ENCODE measurements around the gene MACROH2A1. TPM values are rescaled to one million over a fixed set of nuclear protein-coding genes. Genes with fewer than 3 reads are reported as not detected.

The MACROH2A1 gene
- total RNA-seq, 1 experiment from 2014 or later: 236 TPM

- no peak for TF ChIP-seq CTCF (IDR thresholded peaks at IDR 0.05; ENCODE audit: insufficient read depth in 1 of 2, low read depth in 1 of 2, low read length in 1 of 2, severe bottlenecking in 1 of 2, unreplicated experiment in 1 of 2)
- Mint-ChIP-seq H3K4me1 (ENCODE audit: low read depth, unreplicated experiment) (peaks cover 24% of the 10 kb centered on the region), H3K27ac (ENCODE audit: unreplicated experiment) (no peak overlapping the region), H3K27me3 (ENCODE audit: insufficient read depth, unreplicated experiment) (no peaks in the 10 kb centered on the region), H3K4me3 (ENCODE audit: unreplicated experiment) (no peak overlapping the region), H3K36me3 (ENCODE audit: insufficient read depth, unreplicated experiment) (peaks cover 15% of the 10 kb centered on the region), H3K9me3 (ENCODE audit: unreplicated experiment) (no peaks in the 10 kb centered on the region)
- POLR2A ChIA-PET: interaction anchor here (0.5 kb wide), 1 partner anchor 45 kb away, joined by 3 read pairs; no protein-coding TSS in a partner anchor
- DNase-seq: peak in 1 of 2 experiments; percentile 15
- CTCF ChIA-PET: no interaction called here
- no TSS peak for BruUV-seq (replicated peaks)
- H3K4me3 ChIP-seq (ENCODE audit: low read depth, low read length): no peak overlapping the region
- H3K27me3 ChIP-seq (replicated peaks; ENCODE audit: control insufficient read depth, insufficient read depth, low read length): no peaks in the 10 kb centered on the region
- H3K9me3 ChIP-seq: no peaks in the 10 kb centered on the region
- intact Hi-C loops (cut with micrococcal nuclease; ENCODE audit: unreplicated experiment): no loop called here
- H3K36me3 ChIP-seq (ENCODE audit: control insufficient read depth, insufficient read depth, low read length): no peaks in the 10 kb centered on the region
- peaks cover 27% of the 10 kb centered on the region for H3K4me1 ChIP-seq
Observed at GRCh38 chr5:135323227-135323626, 75.8 kb downstream of the MACROH2A1 start.

DNA sequence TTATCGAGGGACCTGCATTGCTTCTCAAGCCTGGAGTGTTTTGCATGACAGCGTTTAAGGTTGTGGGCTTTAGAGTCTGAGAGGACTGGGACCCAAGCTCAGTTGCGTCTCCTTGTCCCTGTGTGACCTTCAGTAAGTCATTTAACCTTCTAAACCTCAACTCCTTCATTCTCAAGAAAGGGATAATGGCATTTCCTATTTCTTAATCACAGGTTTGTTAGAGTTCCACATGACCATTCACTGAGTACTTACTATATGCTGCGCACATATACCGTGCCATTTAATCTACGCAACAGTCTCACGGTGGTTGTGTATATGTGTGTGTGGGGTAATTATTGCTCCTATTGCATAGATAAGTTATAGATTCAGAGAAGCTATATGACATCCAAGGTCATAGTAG lies 76.3 kb downstream of the MACROH2A1 start:
- Histone ChIP-seq H3K36me3 (ENCODE audit: control insufficient read depth, insufficient read depth, low read length) (no peaks in the 10 kb centered on the region), H3K4me1 (peaks cover 27% of the 10 kb centered on the region), H3K27me3 (replicated peaks; ENCODE audit: control insufficient read depth, insufficient read depth, low read length) (no peaks in the 10 kb centered on the region), H3K9me3 (no peaks in the 10 kb centered on the region), H3K4me3 (ENCODE audit: low read depth, low read length) (no peak overlapping the region)
- Mint-ChIP-seq H3K27me3 (ENCODE audit: insufficient read depth, unreplicated experiment) (no peaks in the 10 kb centered on the region), H3K36me3 (ENCODE audit: insufficient read depth, unreplicated experiment) (peaks cover 10% of the 10 kb centered on the region), H3K9me3 (ENCODE audit: unreplicated experiment) (no peaks in the 10 kb centered on the region), H3K4me3 (ENCODE audit: unreplicated experiment) (no peak overlapping the region), H3K4me1 (ENCODE audit: low read depth, unreplicated experiment) (peaks cover 24% of the 10 kb centered on the region), H3K27ac (ENCODE audit: unreplicated experiment) (no peak overlapping the region)
- ChIA-PET POLR2A (no interaction called here), CTCF (no interaction called here)
- intact Hi-C loops (cut with micrococcal nuclease; ENCODE audit: unreplicated experiment): no loop called here
- no peak for DNase-seq
- TF ChIP-seq CTCF (IDR thresholded peaks at IDR 0.05; ENCODE audit: insufficient read depth in 1 of 2, low read depth in 1 of 2, low read length in 1 of 2, severe bottlenecking in 1 of 2, unreplicated experiment in 1 of 2): no peak
- no TSS peak for BruUV-seq (replicated peaks)

DNA sequence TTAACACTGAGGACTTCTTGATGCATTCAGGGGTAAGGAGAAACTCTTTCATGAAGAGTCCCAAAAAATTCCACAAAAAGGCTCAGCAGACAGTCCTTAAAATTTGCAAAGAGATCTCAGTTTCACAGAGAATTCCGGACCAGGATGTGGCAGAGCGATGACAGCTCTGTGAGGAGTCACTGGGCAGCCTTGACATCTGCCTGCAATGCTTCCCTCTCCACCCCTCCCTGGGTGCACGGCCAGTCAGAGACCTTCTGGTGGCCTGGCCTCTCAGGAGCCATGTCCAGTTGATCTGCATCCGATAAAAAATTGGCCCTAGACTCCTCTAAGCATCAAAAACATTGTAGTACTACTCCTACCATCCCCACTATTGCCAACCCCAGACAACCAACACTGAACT lies 76.8 kb downstream of the MACROH2A1 start:
- POLR2A ChIA-PET: no interaction called here
- no peak overlapping the region for H3K27ac Mint-ChIP-seq (ENCODE audit: unreplicated experiment)
- H3K4me1 Mint-ChIP-seq (ENCODE audit: low read depth, unreplicated experiment): peaks cover 24% of the 10 kb centered on the region
- CTCF ChIA-PET: no interaction called here
- DNase-seq: peak in 1 of 2 experiments; percentile 11
- H3K9me3 Mint-ChIP-seq (ENCODE audit: unreplicated experiment): no peaks in the 10 kb centered on the region
- H3K27me3 ChIP-seq (replicated peaks; ENCODE audit: control insufficient read depth, insufficient read depth, low read length): no peaks in the 10 kb centered on the region
- H3K4me1 ChIP-seq: peaks cover 27% of the 10 kb centered on the region
- H3K27me3 Mint-ChIP-seq (ENCODE audit: insufficient read depth, unreplicated experiment): no peaks in the 10 kb centered on the region
- no peak overlapping the region for H3K4me3 Mint-ChIP-seq (ENCODE audit: unreplicated experiment)
- TF ChIP-seq CTCF (IDR thresholded peaks at IDR 0.05; ENCODE audit: insufficient read depth in 1 of 2, low read depth in 1 of 2, low read length in 1 of 2, severe bottlenecking in 1 of 2, unreplicated experiment in 1 of 2): no peak
- H3K36me3 ChIP-seq (ENCODE audit: control insufficient read depth, insufficient read depth, low read length): no peaks in the 10 kb centered on the region
- no peaks in the 10 kb centered on the region for H3K9me3 ChIP-seq
- intact Hi-C loops (cut with micrococcal nuclease; ENCODE audit: unreplicated experiment): no loop called here
- H3K36me3 Mint-ChIP-seq (ENCODE audit: insufficient read depth, unreplicated experiment): peaks cover 6% of the 10 kb centered on the region
- no peak overlapping the region for H3K4me3 ChIP-seq (ENCODE audit: low read depth, low read length)
- no TSS peak for BruUV-seq (replicated peaks)

Measured in Caco-2 (cell line).